K562 (cell line): Measurements from ENCODE around the gene RITA1. TPM values are rescaled to one million over a fixed set of nuclear protein-coding genes. Genes with fewer than 3 reads are reported as not detected.

Source experiments
- ASH1L ChIP-seq: fragments of 450-650 bp; IDR thresholded peaks from 2 replicates; pipeline ENCODE4 v1.6.1; 2018; ENCODE audit warnings: borderline replicate concordance, mild to moderate bottlenecking, low read depth; ENCODE audit not compliant: partially characterized antibody
- EGR1 ChIP-seq: fragments of 450-650 bp; conservative IDR thresholded peaks from 2 replicates; pipeline ENCODE4 v1.6.1; 2017; ENCODE audit warnings: mild to moderate bottlenecking
- VEZF1 ChIP-seq: fragments of 200-800 bp; sonication (Bioruptor generic); IDR thresholded peaks from 2 replicates; pipeline ENCODE4 v1.6.1; 2017; ENCODE audit warnings: missing genetic modification characterization, missing compliant biosample characterization
- ZNF263 ChIP-seq: sonication (generic); formaldehyde crosslinking; IDR thresholded peaks from 2 replicates; pipeline ENCODE4 v1.8.0; 2022; ENCODE audit warnings: mild to moderate bottlenecking, missing genetic modification reagents, borderline replicate concordance
- ZNF407 ChIP-seq: fragments of 450-650 bp; IDR thresholded peaks from 2 replicates; pipeline ENCODE4 v1.6.1; 2016; ENCODE audit warnings: low read depth
- polyA plus RNA-seq, 8 experiments: library from polyadenylated mRNA; depleted of rRNA in 4 of 8; stranded (reverse) in 5 of 8; unstranded in 3 of 8; fragments of >200 nt; fragmentation: Nextera tagmentation in 2 of 8; fragmentation: Illumina TruSeq in 1 of 8; extraction: Ambion mirVana in 2 of 8; extraction: Trizol in 1 of 8; gene quantifications; 2 replicates each; pipeline versions ENCODE4 v1.2.1 to v1.2.3, GENCODE V29; 2011 to 2014; ENCODE audit warnings: inconsistent platforms in 1 of 8, missing spikeins in 1 of 8
- total RNA-seq, 7 experiments: library from RNA; depleted of rRNA in 6 of 7; stranded (reverse); fragments of >200 nt in 6 of 7; fragmentation: Illumina TruSeq in 2 of 7; extraction: Trizol in 2 of 7; gene quantifications; 2 replicates each; pipeline versions ENCODE4 v1.2.1 to v1.2.3, GENCODE V29; 2011 to 2021; ENCODE audit warnings: low replicate concordance in 1 of 7

RITA1 gene
- total and polyA plus RNA-seq, 9 of the 15 experiments (the other 6 are each of a cell fraction or from before 2014, with no cell fraction given) = 2.8 to 40.4 (median 18.0) TPM

- TF ChIP-seq ZNF407 (no peak), EGR1 (0 out of 2 replicates have a peak, but pooled peaks have one; percentile 18), ZNF263 (CRISPR knock-in tag) (peak; percentile 90), VEZF1 (CRISPR knock-in tag) (peak; percentile 34; the same call in 1 of the 2 replicates), ASH1L (peak; percentile 96)
These were observed 35.9 kb downstream of the RITA1 start, which contains the start of gene TPCN1 (continued) for GRCh38 chr12:113221181-113221996.
